ENCODE data around the gene EIF3J.
"Not testable (repeated sequence)": the region's sequence is repeated elsewhere in the genome, so short reads cannot be mapped to it uniquely, and the experiment has no call there.

EIF3J gene, protein sequence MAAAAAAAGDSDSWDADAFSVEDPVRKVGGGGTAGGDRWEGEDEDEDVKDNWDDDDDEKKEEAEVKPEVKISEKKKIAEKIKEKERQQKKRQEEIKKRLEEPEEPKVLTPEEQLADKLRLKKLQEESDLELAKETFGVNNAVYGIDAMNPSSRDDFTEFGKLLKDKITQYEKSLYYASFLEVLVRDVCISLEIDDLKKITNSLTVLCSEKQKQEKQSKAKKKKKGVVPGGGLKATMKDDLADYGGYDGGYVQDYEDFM

GRCh38 chr15:44536962-44537734 is at the start of gene EIF3J:
TSS of gene EIF3J (plus strand) at chr15:44537147. CDS start at chr15:44537195, 48 bp downstream.
- peak; percentile 88 to 94 for DNase-seq (ENCODE audit: low read depth in 1 of 2, low spot score in 1 of 2)

DNA sequence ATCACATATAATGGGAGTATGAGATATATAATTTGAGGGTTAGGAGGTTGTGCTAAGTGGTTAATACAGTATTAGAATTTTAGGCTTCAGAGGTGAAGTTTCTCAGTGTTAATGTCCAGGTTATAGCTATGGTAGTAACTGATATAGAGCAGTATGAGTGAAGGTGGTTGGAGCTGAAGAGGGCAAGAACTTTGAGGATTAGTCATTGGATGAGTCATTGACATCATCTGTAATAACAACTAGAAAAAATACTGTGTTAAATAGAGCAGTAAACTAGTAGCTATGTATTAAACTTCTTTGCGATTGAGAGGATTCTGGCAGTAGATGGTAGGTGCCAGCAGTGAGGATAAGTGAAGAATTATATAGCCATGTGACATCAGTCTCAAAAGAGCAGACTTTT is 47.5 kb upstream of the EIF3J start:
- no peak for DNase-seq (ENCODE audit: low read depth in 1 of 2, low spot score in 1 of 2)

DNA sequence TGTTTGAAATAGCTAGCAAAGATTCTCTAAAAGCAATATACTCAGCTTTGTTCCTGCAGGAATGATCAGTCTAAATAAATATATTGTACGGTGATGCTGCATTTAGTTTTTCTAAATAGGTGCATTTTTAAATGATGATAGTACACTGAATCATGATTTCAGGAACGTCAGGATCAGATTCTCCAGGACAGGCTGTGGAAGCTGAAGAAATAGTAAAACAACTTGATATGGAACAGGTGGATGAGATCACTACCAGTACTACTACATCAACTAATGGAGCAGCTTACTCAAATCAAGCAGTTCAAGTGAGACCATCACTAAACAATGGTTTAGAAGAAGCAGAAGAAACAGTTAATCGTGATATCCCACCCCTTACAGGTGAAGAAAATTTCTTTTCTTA is 46.3 kb upstream of the EIF3J start:
- no peak for DNase-seq (ENCODE audit: low read depth in 1 of 2, low spot score in 1 of 2)

DNA sequence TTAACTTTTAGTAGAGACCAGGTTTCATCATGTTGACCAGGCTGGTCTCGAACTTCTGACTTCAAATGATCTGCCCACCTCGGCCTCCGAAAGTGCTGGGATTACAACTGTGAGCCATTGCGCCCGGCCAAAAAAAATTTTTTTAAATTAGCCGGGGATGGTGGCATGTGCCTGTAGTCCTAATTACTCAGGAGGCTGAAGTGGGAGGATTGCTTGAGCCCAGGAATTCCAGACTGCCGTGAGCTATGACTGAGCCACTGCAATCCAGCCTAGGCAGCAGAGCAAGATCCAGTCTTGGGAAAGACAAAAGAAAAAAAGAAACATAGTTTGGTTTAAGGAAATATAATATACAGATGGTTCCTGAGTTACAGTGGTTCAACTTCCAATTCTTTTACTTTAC is 44.9 kb upstream of the EIF3J start:
- DNase-seq (ENCODE audit: low read depth in 1 of 2, low spot score in 1 of 2) = no peak

GRCh38 chr15:44492672-44493071 is 44.3 kb upstream of the EIF3J start:
- no peak for DNase-seq (ENCODE audit: low read depth in 1 of 2, low spot score in 1 of 2)

DNA sequence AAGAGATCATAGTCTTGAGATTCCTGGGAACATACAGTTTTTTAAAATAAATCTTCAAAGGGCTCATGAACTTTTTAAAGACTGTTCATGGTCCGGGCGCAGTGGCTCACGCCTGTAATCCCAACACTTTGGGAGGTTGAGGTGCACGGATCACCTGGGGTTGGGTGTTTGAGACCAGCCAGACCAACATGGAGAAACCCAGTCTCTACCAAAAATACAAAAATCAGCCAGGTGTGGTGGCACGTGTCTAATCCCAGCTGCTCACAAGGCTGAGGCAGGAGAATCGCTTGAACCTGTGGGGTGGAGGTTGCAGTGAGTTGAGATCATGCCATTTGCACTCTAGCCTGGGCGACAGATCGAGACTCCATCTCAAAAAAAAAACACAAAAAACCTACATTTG is 41.4 kb upstream of the EIF3J start:
- DNase-seq (ENCODE audit: low read depth in 1 of 2, low spot score in 1 of 2) = no peak

DNA sequence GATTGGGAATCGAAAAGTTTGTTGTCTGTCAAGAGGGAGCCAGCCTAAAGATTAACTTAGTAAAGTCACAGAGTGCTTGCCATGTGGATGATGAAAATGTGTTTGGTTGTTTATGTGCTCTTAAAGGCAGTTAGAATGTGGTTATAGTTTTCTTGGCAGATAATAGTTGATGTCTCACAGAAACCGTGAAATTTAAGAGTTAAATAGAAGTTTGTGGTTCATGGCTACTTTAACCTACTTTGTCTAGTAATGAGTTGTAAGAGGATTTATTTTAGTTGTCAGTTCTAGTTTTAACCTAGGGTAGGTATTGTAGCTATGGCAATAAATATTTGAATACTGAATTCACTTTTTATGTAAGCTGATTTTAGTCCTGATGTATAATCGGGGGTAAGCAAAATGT is 36.4 kb upstream of the EIF3J start:
- DNase-seq (ENCODE audit: low read depth in 1 of 2, low spot score in 1 of 2) = no peak

DNA sequence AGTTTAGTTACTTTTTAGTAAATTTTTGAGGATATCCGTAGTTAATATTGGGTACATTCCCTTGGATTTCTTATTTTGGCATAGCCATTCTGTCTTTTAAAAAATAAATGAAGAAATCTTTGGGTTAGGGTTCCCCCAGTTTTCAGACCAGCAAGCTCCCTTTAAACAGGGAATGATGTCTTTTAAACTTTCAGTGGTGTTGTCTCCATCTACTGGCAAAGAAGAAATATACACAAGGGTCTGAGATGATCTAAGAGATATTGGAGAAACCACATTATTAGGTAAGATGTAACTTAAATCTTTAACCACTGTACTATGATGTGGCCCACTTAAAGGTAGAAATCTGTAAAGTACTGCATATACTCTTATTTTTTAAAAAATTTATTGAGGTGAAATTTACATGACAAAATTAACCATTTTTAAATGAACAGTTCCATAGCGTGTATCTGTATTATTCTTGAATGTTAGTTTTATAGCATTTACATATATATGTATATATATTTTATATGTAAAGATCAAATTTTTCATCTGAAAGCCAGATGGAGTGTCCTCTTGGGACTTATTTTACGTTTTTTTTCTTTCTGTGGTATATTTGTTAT is 35.1 kb upstream of the EIF3J start:
- DNase-seq (ENCODE audit: low read depth in 1 of 2, low spot score in 1 of 2) = no peak

DNA sequence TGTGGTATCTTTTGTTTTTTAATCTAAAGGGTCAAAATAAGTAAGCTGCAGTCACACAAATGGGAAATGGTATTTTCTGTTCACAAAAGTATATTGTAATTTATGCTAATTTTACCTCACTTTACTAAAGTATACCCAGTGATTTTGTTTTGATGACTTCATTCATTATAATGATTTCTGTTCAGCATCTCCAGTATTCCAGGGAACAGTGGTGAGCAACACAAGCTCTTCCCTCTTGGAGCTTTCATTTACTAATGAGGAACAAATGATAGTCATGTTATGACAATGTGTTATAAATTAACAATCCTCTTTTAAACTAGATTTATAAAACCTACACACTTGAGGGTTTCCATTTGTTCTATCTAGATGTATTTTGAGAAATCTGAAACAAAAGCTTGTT is 20.5 kb upstream of the EIF3J start:
- no peak for DNase-seq (ENCODE audit: low read depth in 1 of 2, low spot score in 1 of 2)

GRCh38 chr15:44519537-44519936 is 17.4 kb upstream of the EIF3J start:
- DNase-seq (ENCODE audit: low read depth in 1 of 2, low spot score in 1 of 2) = no peak

GRCh38 chr15:44525018-44525417 is 11.9 kb upstream of the EIF3J start:
- no peak for DNase-seq (ENCODE audit: low read depth in 1 of 2, low spot score in 1 of 2)

- DNase-seq (ENCODE audit: low read depth in 1 of 2, low spot score in 1 of 2) = no peak
Measured at GRCh38 chr15:44527241-44527640, 9.7 kb upstream of the EIF3J start.

GRCh38 chr15:44529864-44530604 is 6.9 kb upstream of the EIF3J start:
- no peak for DNase-seq (ENCODE audit: low read depth in 1 of 2, low spot score in 1 of 2)

- no peak for DNase-seq (ENCODE audit: low read depth in 1 of 2, low spot score in 1 of 2)
Measured at GRCh38 chr15:44530653-44531052, 6.3 kb upstream of the EIF3J start.

GRCh38 chr15:44532275-44532674 is 4.7 kb upstream of the EIF3J start:
- not testable (repeated sequence) for DNase-seq (ENCODE audit: low read depth in 1 of 2, low spot score in 1 of 2)

GRCh38 chr15:44532689-44533088 is 4.3 kb upstream of the EIF3J start:
- no peak for DNase-seq (ENCODE audit: low read depth in 1 of 2, low spot score in 1 of 2)

- DNase-seq (ENCODE audit: low read depth in 1 of 2, low spot score in 1 of 2) = no peak
Measured at GRCh38 chr15:44535092-44535491, 1.9 kb upstream of the EIF3J start.

DNA sequence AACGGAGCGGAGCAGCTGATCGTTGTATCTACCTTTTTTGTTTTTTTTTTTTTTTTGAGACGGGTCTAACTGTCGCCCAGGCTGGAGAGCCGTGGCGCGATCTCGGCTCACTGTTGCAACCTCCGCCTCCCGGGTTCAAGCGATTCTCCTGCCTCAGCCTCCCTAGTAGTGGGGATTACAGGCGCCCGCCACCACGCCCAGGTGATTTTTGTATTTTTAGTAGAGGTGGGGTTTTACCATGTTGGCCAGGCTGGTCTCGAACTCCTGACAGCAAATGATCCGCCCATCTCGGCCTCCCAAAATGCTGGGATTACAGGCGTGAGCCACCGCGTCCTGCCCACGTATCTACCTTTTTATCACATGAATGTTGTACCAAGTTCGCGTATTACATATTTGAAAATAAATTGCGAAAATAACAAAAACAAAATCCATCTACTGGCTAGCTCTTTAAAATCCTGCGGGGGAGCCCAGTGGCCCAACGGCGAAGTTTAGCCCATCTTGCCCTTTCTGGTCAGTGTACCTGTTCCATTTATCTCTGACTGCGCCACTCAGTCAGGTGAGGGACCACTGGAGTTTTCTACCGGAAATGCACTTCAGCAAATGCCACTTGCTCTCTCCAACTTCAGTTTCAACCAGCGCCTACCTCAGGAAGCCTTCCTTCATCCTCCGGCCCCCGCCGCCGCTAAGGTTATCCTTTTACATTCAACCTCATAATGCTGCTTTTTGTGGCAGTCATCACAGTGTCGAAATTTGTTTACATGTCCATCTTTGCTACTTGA is 1.2 kb upstream of the EIF3J start:
- DNase-seq (ENCODE audit: low read depth in 1 of 2, low spot score in 1 of 2) = no peak

DNA sequence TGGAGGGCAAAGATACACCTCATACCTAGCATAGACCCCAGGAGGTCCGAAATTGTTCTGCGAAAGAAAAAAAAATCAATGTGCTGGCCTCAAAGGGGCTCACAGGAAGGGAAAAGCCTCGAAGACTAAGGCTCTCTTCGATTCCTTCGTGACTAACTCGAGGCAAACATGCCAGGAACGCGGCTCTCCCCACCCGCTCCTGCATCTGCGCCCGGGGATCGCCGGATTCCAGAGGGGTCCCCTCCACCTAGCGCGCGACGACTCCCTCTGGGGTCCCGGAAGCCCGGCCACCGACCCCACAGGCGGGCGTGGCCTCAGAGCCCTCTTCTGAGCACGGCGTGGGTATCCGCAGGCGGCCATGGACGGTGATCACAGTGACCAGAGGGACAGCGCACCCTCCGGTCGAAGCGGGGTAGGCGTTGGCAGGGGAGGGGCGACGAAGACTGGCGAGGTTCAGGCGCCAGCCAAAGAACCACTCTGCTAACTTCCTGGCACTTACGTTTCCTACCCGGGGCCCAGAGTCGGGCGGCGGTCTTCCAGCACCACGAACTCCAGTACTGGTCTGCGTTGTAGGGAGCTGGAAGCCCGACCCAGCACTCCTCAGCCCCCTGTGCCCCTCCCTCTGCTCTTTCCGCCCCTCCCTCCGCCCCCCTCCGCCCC is 515 bp upstream of the EIF3J start:
- no peak for DNase-seq (ENCODE audit: low read depth in 1 of 2, low spot score in 1 of 2)

DNA sequence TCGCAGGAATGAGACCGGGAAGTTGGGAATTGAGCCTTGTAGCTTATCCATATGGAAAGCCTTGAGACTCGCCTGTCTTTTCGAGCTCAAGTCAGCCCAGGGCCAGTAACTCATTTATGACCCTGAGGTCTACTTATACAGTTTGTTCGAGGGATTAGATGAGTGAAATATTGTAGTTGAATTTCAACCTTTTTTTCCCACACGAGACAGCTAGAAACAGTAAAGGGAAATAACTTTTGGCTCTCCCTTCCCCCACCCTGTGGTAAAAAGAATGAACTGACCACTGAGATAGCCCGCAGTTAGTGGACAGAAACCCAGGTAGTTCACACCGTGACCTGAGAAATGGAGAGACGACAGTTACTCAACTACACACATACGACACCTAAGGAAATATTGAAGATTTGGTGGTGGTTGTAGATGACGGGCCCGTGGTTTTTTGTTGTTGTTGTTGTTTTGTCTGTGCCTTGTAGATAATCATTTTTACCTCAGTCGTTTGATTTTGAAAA is 841 bp downstream of the EIF3J start:
- no peak for DNase-seq (ENCODE audit: low read depth in 1 of 2, low spot score in 1 of 2)
